HUES64 (cell line): ENCODE measurements around the gene TCF12.

ENCODE experiments used
- H3K27ac ChIP-seq: 2 replicates; pipeline ENCODE4 v1.7.0; 2013; ENCODE audit warnings: low read depth, low read length, inconsistent platforms
- H3K27me3 ChIP-seq: 2 replicates; pipeline ENCODE4 v1.6.1; 2013; ENCODE audit warnings: mild to moderate bottlenecking, low read length; ENCODE audit not compliant: insufficient read depth
- H3K36me3 ChIP-seq: 2 replicates; pipeline ENCODE4 v1.6.1; 2013; ENCODE audit warnings: mild to moderate bottlenecking, low read length; ENCODE audit not compliant: insufficient read depth
- H3K4me1 ChIP-seq: 2 replicates; pipeline ENCODE4 v1.6.1; 2013; ENCODE audit warnings: mild to moderate bottlenecking, low read length, moderate library complexity; ENCODE audit not compliant: insufficient read depth
- H3K4me3 ChIP-seq: 2 replicates; pipeline ENCODE4 v1.5.1; 2013; ENCODE audit warnings: mild to moderate bottlenecking, low read length, moderate library complexity
- H3K9ac ChIP-seq: 2 replicates; pipeline ENCODE4 v1.6.1; 2013; ENCODE audit warnings: mild to moderate bottlenecking, low read depth, low read length
- H3K9me3 ChIP-seq: 2 replicates; pipeline ENCODE4 v1.6.1; 2013; ENCODE audit warnings: low read depth, low read length; ENCODE audit not compliant: insufficient read depth
- WGBS: fragments of 150-250, 120-280 bp; methylation state at CpG from one replicate; pipeline ENCODE4 v1.1.7; 2013; ENCODE audit warnings: missing lambda C conversion rate; 5-methylcytosine and 5-hydroxymethylcytosine counted together

The TCF12 gene

GRCh38 chr15:56890038-56890437, 28.4 kb upstream of the TCF12 start:
- Histone ChIP-seq H3K27me3 (peaks cover 43% of the 10 kb centered on the region), H3K9me3 (no peaks in the 10 kb centered on the region), H3K9ac (no peak overlapping the region), H3K27ac (no peak overlapping the region), H3K4me1 (peaks cover 19% of the 10 kb centered on the region), H3K4me3 (no peak overlapping the region), H3K36me3 (no peaks in the 10 kb centered on the region)
- WGBS = 98% methylated on average over 2 of the region's 2 CpGs

GRCh38 chr15:56891852-56892440, 26.5 kb upstream of the TCF12 start:
- Histone ChIP-seq H3K4me3 (no peak overlapping the region), H3K9ac (no peak overlapping the region), H3K27ac (no peak overlapping the region), H3K9me3 (no peaks in the 10 kb centered on the region), H3K4me1 (peaks cover 12% of the 10 kb centered on the region; the same call in 1 of the 2 replicates), H3K27me3 (peaks cover 47% of the 10 kb centered on the region), H3K36me3 (no peaks in the 10 kb centered on the region)

GRCh38 chr15:56892659-56893363, 25.6 kb upstream of the TCF12 start:
- Histone ChIP-seq H3K4me1 (peaks cover 10% of the 10 kb centered on the region; the same call in 1 of the 2 replicates), H3K9me3 (no peaks in the 10 kb centered on the region), H3K9ac (no peak overlapping the region), H3K27ac (no peak overlapping the region), H3K36me3 (no peaks in the 10 kb centered on the region), H3K27me3 (peaks cover 47% of the 10 kb centered on the region), H3K4me3 (no peak overlapping the region)
- 88% methylated on average over 2 of the region's 2 CpGs for WGBS

GRCh38 chr15:56893364-56893678, 25.1 kb upstream of the TCF12 start:
- Histone ChIP-seq H3K4me3 (no peak overlapping the region), H3K9me3 (no peaks in the 10 kb centered on the region), H3K27me3 (peaks cover 47% of the 10 kb centered on the region), H3K4me1 (peaks cover 5% of the 10 kb centered on the region; the same call in 1 of the 2 replicates), H3K36me3 (no peaks in the 10 kb centered on the region), H3K27ac (no peak overlapping the region), H3K9ac (no peak overlapping the region)
- 91% methylated on average over 1 of the region's 1 CpG for WGBS

DNA sequence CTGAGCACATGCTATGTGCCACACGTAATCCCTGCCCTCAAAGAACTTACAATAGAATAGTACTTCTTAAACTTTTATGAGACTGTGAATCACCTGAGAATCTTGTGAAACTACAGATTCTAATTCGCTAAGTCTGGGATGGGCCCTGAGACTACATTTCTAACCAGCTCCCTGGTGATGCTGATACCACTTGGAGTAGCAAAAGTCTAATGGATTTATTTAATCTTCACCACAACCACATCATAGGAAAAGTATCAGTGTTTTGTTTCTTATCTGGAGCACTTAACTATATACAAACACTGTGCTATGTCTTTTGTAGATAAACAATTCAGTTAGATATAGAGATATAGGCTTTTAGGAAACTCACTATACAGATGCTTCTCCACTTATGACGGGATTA, 23.8 kb upstream of the TCF12 start:
- no peaks in the 10 kb centered on the region for H3K9me3 ChIP-seq
- H3K27ac ChIP-seq = no peak overlapping the region
- H3K36me3 ChIP-seq = no peaks in the 10 kb centered on the region
- H3K9ac ChIP-seq = no peak overlapping the region
- H3K4me3 ChIP-seq = no peak overlapping the region
- WGBS = 85% methylated on average over 2 of the region's 3 CpGs
- no peaks in the 10 kb centered on the region for H3K4me1 ChIP-seq
- peaks cover 47% of the 10 kb centered on the region for H3K27me3 ChIP-seq

GRCh38 chr15:56901931-56902330, 16.5 kb upstream of the TCF12 start:
- Histone ChIP-seq H3K9me3 (no peaks in the 10 kb centered on the region), H3K9ac (no peak overlapping the region), H3K27me3 (no peaks in the 10 kb centered on the region), H3K36me3 (no peaks in the 10 kb centered on the region), H3K4me1 (no peaks in the 10 kb centered on the region), H3K4me3 (no peak overlapping the region), H3K27ac (no peak overlapping the region)
- 92% methylated on average over 2 of the region's 2 CpGs for WGBS

DNA sequence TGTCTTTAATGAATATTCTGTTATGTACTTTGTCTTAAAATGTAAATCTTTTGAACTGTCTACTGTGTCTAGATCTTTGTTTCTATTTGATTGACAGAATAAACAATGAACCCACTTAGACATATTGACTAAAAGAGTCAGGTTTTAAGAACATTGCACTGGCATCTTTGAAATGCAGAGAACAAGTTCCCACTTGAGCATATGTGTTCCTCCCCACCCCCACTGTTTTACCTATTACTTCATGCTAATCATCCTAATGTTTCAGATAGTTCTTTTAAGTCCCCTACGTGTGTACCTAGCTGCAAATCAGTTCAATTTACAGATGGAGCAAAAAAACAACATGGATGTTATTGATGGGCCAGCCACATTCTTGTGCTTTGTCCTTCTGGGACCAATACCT, 11.7 kb upstream of the TCF12 start:
- no peaks in the 10 kb centered on the region for H3K36me3 ChIP-seq
- H3K4me3 ChIP-seq = no peak overlapping the region
- H3K4me1 ChIP-seq = no peaks in the 10 kb centered on the region
- H3K9ac ChIP-seq = no peak overlapping the region
- H3K27ac ChIP-seq = no peak overlapping the region
- no peaks in the 10 kb centered on the region for H3K27me3 ChIP-seq
- H3K9me3 ChIP-seq = no peaks in the 10 kb centered on the region
- 56% methylated on average over 1 of the region's 1 CpG for WGBS

DNA sequence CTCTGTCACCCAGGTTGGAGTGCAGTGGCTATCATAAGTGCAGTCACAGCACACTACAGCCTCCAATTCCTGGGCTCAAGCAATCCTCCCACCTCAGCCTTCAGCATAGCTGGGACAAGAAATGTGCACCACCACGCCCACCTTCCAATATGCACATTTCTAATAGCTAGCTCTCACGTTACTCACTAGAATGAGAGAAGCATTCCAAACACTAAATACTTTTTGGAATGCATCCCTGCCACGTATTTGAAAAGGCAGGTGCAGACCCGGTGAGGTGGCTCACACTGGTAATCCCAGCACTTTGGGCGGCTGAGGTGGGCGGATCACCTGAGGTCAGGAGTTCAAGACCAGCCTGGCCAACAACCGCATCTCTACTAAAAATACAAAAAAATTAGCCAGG, 7.6 kb upstream of the TCF12 start:
- H3K27me3 ChIP-seq = no peaks in the 10 kb centered on the region
- WGBS = 84% methylated on average over 7 of the region's 7 CpGs
- no peak overlapping the region for H3K4me3 ChIP-seq
- H3K36me3 ChIP-seq = no peaks in the 10 kb centered on the region
- no peaks in the 10 kb centered on the region for H3K9me3 ChIP-seq
- no peaks in the 10 kb centered on the region for H3K4me1 ChIP-seq
- H3K27ac ChIP-seq = no peak overlapping the region
- H3K9ac ChIP-seq = no peak overlapping the region

DNA sequence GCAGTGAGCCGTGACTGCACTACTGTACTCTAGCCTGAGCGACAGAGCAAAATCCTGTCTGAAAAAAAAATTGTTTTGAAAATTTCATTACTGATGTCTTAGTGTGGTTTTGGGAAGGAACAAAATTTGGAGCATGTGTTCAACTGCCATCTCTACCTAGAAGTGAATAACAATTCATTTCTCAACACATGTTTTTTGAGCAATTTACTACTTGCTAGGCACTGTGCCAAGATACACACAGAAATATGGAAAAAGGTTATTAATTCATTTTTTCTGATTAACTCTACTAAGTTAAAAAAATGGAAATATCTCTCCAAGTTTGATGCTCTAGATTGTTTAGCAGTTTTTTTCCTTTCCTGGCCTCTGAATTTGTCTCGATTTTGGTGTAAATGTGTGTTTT, 5.2 kb upstream of the TCF12 start:
- H3K9ac ChIP-seq = no peak overlapping the region
- 0 out of 2 replicates have a peak, but pooled peaks cover 4% of the 10 kb centered on the region for H3K4me1 ChIP-seq
- H3K4me3 ChIP-seq = no peak overlapping the region
- H3K9me3 ChIP-seq = no peaks in the 10 kb centered on the region
- H3K27me3 ChIP-seq = peaks cover 10% of the 10 kb centered on the region
- H3K36me3 ChIP-seq = no peaks in the 10 kb centered on the region
- no peak overlapping the region for H3K27ac ChIP-seq
- WGBS = 92% methylated on average over 3 of the region's 3 CpGs

DNA sequence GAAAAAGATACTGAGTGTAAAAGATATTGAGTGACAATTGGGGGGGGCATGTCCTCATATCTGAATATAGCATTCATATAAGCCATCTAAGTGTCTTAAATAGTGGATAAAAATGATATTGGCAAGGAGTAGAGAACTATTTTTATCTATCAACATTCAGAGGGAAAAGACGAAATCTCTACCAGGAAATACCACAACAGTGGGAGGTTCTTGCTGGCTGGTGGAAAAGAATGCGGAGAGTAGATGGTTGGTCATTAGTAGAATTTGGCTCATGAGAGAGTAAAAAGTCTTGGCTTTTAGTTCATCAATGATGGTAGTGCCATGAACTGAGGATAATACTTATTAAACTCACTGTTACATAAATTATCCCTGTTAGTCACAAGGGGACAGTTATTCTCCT, 4.8 kb upstream of the TCF12 start:
- 93% methylated on average over 1 of the region's 2 CpGs for WGBS
- H3K4me1 ChIP-seq = 0 out of 2 replicates have a peak, but pooled peaks cover 4% of the 10 kb centered on the region
- no peak overlapping the region for H3K27ac ChIP-seq
- H3K4me3 ChIP-seq = no peak overlapping the region
- H3K9me3 ChIP-seq = no peaks in the 10 kb centered on the region
- H3K9ac ChIP-seq = no peak overlapping the region
- H3K36me3 ChIP-seq = no peaks in the 10 kb centered on the region
- peaks cover 10% of the 10 kb centered on the region for H3K27me3 ChIP-seq

DNA sequence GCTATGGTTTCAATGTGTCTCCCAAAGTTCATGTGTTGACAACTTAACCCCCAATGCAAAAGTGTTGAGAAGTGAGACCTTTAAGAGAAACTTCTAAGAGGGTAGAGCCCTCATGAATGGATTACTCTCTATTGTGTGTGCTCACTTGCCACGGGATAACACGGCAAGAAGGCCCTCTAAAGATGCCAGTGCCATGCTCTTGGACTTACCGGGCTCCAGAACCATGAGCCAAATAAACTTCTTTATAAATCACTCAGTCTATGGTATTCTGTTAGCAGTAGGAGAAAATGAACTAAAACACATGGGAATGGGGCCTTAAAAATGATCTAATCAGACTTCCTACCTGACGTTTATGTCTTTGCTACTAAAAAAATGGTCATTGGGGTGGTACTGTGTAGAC, 2.6 kb upstream of the TCF12 start:
- Histone ChIP-seq H3K27ac (no peak overlapping the region), H3K27me3 (peaks cover 10% of the 10 kb centered on the region), H3K9ac (no peak overlapping the region), H3K4me1 (peaks cover 10% of the 10 kb centered on the region), H3K36me3 (peaks cover 3% of the 10 kb centered on the region), H3K9me3 (no peaks in the 10 kb centered on the region), H3K4me3 (no peak overlapping the region)
- WGBS = 100% methylated on average over 4 of the region's 4 CpGs
